ENCODE results near the gene LIN7B. TPM values are rescaled to one million over a fixed set of nuclear protein-coding genes. Genes with fewer than 3 reads are reported as not detected.
"Not testable (repeated sequence)": the region's sequence is repeated elsewhere in the genome, so short reads cannot be mapped to it uniquely, and the experiment has no call there.

The LIN7B gene
- total RNA-seq, 1 donor from 2014 or later = 23.8 TPM

DNA sequence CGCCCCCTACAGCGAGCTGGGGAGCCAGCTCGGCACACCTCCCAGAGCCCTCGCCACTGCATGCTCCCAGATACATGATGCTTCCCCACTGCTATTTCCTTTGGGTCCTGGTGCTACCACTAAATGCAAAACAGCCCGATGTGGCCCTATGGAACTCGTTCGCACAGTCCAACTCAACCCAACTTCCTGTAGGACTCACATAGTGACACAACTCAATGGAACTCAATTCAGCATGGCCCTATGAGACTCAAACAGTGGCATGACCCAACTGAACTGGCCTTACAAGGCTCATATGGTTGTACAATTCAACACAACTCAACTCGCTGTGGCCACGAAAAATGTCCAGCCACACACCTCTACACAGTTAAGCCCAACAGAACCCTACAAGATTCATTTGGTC lies 45.1 kb upstream of the LIN7B start:
- no peak for TF ChIP-seq POLR2AphosphoS5 (IDR thresholded peaks at IDR 0.05; ENCODE audit: insufficient read depth in 1 of 2, low read depth in 1 of 2)
- no peak for TF ChIP-seq POLR2A (IDR thresholded peaks at IDR 0.05)
- TF ChIP-seq, protein P1, sequence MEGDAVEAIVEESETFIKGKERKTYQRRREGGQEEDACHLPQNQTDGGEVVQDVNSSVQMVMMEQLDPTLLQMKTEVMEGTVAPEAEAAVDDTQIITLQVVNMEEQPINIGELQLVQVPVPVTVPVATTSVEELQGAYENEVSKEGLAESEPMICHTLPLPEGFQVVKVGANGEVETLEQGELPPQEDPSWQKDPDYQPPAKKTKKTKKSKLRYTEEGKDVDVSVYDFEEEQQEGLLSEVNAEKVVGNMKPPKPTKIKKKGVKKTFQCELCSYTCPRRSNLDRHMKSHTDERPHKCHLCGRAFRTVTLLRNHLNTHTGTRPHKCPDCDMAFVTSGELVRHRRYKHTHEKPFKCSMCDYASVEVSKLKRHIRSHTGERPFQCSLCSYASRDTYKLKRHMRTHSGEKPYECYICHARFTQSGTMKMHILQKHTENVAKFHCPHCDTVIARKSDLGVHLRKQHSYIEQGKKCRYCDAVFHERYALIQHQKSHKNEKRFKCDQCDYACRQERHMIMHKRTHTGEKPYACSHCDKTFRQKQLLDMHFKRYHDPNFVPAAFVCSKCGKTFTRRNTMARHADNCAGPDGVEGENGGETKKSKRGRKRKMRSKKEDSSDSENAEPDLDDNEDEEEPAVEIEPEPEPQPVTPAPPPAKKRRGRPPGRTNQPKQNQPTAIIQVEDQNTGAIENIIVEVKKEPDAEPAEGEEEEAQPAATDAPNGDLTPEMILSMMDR (IDR thresholded peaks at IDR 0.05) = no peak
- Histone ChIP-seq H3K36me3 (no peaks in the 10 kb centered on the region), H3K4me1 (peaks cover 6% of the 10 kb centered on the region), H3K4me3 (no peak overlapping the region), H3K27ac (no peak overlapping the region), H3K9me3 (no peaks in the 10 kb centered on the region), H3K27me3 (peaks cover 6% of the 10 kb centered on the region)
- no peak for DNase-seq (ENCODE audit: extremely low spot score in 2 of 2)
- intact Hi-C loops (cut with DNase I) = no loop called here

DNA sequence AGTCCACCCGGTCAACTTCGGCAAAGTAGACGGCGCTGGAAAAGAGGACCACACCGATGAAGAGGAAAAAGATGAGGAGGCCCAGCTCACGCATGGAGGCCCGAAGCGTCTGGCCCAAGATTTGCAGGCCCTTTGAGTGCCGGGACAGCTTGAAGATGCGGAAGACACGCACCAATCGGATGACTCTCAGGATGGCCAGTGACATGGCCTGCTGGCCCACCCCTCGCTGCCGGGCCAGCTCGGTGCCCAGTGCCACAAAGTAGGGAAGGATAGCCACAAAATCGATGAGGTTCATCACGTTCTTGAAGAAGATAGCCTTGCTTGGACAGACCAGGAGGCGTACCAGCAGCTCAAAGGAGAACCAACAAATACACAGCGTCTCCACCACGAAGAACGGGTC lies 43.8 kb upstream of the LIN7B start:
- no peaks in the 10 kb centered on the region for H3K27me3 ChIP-seq
- no peak overlapping the region for H3K4me3 ChIP-seq
- H3K36me3 ChIP-seq = no peaks in the 10 kb centered on the region
- DNase-seq (ENCODE audit: extremely low spot score in 2 of 2) = no peak
- H3K27ac ChIP-seq = no peak overlapping the region
- intact Hi-C loops (cut with DNase I) = no loop called here
- TF ChIP-seq POLR2A (IDR thresholded peaks at IDR 0.05) = no peak
- no peak for TF ChIP-seq POLR2AphosphoS5 (IDR thresholded peaks at IDR 0.05; ENCODE audit: insufficient read depth in 1 of 2, low read depth in 1 of 2)
- TF ChIP-seq, protein P1 (IDR thresholded peaks at IDR 0.05) = no peak
- H3K4me1 ChIP-seq = peaks cover 6% of the 10 kb centered on the region
- H3K9me3 ChIP-seq = no peaks in the 10 kb centered on the region

DNA sequence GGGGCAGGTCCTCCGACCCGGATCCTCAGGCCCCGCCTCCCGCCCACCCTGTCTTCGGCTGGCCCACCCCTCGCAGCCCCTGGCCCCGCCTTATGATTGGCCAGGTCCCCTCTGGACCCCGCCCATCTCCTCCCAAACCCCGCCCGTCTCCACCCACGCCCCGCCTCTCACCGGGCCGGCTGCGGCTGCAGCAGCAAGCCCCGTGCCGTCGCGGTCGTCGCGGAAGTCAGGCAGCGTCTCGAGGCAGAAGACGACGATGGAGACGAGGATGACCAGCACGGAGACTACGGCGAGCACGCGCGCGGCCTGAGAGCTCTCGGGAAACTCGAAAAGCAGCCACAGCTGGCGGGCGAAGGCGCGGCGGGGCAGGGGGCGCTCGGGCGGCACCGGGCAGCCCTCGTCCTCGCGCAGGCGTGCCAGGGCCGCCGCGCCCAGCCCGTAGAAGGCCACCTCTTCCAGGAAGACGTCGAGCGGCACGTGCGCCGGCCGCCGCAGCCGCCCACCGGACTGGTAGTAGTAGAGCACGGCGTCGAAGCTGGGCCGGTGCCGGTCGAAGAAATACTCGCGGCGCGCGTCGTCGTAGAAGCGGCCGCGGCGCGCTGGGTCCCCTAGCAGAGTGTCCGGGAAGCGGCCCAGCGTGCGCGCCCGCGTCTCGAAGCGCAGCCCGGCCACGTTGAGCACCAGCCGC lies 42.2 kb upstream of the LIN7B start:
- H3K9me3 ChIP-seq = no peaks in the 10 kb centered on the region
- H3K36me3 ChIP-seq = no peaks in the 10 kb centered on the region
- no peak for TF ChIP-seq POLR2AphosphoS5 (IDR thresholded peaks at IDR 0.05; ENCODE audit: insufficient read depth in 1 of 2, low read depth in 1 of 2)
- no peaks in the 10 kb centered on the region for H3K27me3 ChIP-seq
- peaks cover 6% of the 10 kb centered on the region for H3K4me1 ChIP-seq
- no peak overlapping the region for H3K27ac ChIP-seq
- intact Hi-C loops (cut with DNase I) = no loop called here
- H3K4me3 ChIP-seq = peak overlapping the region in 1 of 2 donors; percentile 28
- DNase-seq (ENCODE audit: extremely low spot score in 2 of 2) = no peak

DNA sequence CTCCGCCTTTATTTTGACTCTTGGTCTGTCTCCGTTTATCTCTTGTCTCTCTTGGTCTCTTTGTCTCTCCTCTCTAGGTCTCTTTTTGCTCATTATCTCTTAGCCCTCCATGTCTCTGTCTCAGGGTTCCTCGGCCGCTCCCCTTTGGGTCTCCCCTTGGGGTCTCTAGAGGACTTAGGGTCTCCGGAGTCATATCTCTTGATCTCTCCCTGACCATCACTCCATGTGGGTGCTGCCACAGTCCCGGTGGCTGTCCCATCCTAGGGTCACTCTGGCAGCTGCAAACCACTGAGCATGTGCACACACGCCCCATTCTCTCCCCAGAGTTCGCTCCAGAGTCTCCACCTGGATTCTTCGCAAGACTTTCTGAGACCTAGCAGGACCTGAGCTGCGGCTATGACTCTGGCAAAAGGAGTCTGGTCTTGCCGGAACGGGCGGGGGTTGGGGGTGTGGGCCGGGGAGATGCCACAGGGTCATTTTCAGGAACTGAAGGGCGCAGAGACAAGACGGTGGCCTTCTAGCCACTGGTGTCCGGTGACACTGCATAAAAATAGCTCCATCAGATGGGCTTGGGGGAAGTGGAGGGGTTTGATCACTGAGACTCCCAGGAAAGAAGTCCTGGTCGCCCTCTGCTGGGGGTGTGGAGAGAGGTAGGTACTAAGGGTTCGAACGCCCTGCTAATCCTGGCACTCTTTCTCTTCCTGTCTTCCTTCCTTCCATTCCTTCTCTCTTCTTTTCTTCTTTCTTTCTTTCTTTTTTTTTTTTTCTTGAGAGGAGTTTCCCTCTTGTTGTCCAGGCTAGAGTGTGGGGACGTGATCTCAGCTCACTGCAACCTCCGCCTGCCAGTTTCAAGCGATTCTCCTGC lies 40.4 kb upstream of the LIN7B start:
- no peak overlapping the region for H3K4me3 ChIP-seq

DNA sequence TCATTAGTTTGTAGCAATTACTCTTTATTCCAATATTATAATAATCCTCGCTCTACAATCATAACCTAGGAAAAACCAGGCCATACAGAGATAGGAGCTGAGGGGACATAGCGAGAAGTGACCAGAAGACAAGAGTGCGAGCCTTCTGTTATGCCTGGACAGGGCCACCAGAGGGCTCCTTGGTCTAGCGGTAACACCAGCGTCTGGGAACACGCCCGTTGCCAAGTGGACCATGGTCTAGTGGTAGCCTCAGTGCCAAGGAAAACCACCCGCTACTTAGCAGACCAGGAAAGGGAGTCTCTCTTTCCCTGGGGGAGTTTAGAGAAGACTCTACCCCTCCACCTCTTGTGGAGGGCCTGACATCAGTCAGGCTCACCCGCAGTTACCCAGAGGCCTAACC lies 39.3 kb upstream of the LIN7B start:
- H3K27me3 ChIP-seq; H3K36me3 ChIP-seq; H3K9me3 ChIP-seq; DNase-seq (ENCODE audit: extremely low spot score in 2 of 2); intact Hi-C loops (cut with DNase I); H3K4me3 ChIP-seq; H3K27ac ChIP-seq; H3K4me1 ChIP-seq: not testable (repeated sequence)
- TF ChIP-seq, protein P1 (IDR thresholded peaks at IDR 0.05) = peak; percentile 32 to 66 (median 59)

More for the DNA sequence above, 40.4 kb upstream of the LIN7B start:
- H3K36me3 ChIP-seq = no peaks in the 10 kb centered on the region
- H3K4me1 ChIP-seq = peaks cover 6% of the 10 kb centered on the region
- H3K9me3 ChIP-seq = no peaks in the 10 kb centered on the region
- intact Hi-C loops (cut with DNase I) = no loop called here
- no peaks in the 10 kb centered on the region for H3K27me3 ChIP-seq
- DNase-seq (ENCODE audit: extremely low spot score in 2 of 2) = no peak
- H3K27ac ChIP-seq = no peak overlapping the region
- TF ChIP-seq POLR2AphosphoS5 (IDR thresholded peaks at IDR 0.05; ENCODE audit: insufficient read depth in 1 of 2, low read depth in 1 of 2) = no peak

DNA sequence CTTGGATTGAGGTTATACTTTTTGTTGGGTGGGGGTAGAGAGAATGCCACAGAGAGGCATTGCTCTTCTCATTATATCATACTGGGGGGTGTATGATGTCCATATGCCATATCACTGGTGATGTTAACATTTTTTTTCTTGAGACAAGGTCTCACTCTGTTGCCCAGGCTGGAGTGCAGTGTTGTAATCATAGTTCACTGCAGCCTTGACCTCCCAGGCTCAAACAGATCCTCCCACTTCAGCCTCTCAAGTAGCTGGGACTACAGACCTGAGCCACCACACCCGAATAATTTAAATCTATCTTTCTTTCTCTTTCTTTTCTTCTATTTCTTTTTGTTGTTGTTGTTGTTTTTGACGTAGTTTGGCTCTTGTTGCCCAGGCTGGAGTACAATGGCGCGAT lies 33.8 kb upstream of the LIN7B start:
- H3K9me3 ChIP-seq = no peaks in the 10 kb centered on the region
- intact Hi-C loops (cut with DNase I) = no loop called here
- H3K4me1 ChIP-seq = peaks cover 7% of the 10 kb centered on the region
- H3K4me3 ChIP-seq = no peak overlapping the region
- H3K27me3 ChIP-seq = no peaks in the 10 kb centered on the region
- H3K36me3 ChIP-seq = no peaks in the 10 kb centered on the region
- no peak for DNase-seq (ENCODE audit: extremely low spot score in 2 of 2)
- no peak overlapping the region for H3K27ac ChIP-seq
- TF ChIP-seq POLR2AphosphoS5 (IDR thresholded peaks at IDR 0.05; ENCODE audit: insufficient read depth in 1 of 2, low read depth in 1 of 2) (no peak), POLR2A (IDR thresholded peaks at IDR 0.05) (no peak)
- TF ChIP-seq, protein P1 (IDR thresholded peaks at IDR 0.05) = no peak
